NCI-H510A treated with DMSO at 0.1 percent for 48 hours (cell line): ENCODE measurements around the gene ANKRD65.
"Not testable (repeated sequence)": the region's sequence is repeated elsewhere in the genome, so short reads cannot be mapped to it uniquely, and the experiment has no call there.

Experiments
- DNase-seq: peaks from one replicate; lab custom pipeline; 2025; lab: John Stamatoyannopoulos, UW

Gene ANKRD65

DNA sequence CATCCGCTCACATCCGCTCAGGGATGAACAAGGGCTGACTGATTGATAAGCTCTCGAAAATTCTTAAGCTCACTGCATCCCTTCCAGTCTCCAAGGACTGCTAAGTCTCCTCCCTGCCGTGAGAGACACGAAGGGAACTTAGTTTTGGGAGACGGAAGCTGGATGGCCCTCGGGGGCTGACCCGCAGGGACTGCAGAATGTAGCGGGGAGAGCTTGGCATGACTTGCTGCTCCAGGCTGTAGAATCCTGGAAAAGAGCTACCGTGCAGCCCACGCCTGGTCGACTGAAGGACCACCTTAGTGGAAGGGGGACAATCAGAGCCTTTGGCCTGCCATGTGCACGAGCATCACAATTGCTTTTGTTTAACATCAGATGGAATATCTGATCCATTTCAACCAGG is 5.3 kb downstream of the ANKRD65 start:
- no peak for DNase-seq

GRCh38 chr1:1412311-1412902 is 8.7 kb downstream of the ANKRD65 start:
- not testable (repeated sequence) for DNase-seq

GRCh38 chr1:1411626-1412025 is 9.4 kb downstream of the ANKRD65 start:
- no peak for DNase-seq

GRCh38 chr1:1410238-1410637 is 10.8 kb downstream of the ANKRD65 start:
- not testable (repeated sequence) for DNase-seq

- peak; percentile 32 for DNase-seq
These were observed 13.3 kb downstream of the ANKRD65 start for GRCh38 chr1:1407636-1408318.

DNA sequence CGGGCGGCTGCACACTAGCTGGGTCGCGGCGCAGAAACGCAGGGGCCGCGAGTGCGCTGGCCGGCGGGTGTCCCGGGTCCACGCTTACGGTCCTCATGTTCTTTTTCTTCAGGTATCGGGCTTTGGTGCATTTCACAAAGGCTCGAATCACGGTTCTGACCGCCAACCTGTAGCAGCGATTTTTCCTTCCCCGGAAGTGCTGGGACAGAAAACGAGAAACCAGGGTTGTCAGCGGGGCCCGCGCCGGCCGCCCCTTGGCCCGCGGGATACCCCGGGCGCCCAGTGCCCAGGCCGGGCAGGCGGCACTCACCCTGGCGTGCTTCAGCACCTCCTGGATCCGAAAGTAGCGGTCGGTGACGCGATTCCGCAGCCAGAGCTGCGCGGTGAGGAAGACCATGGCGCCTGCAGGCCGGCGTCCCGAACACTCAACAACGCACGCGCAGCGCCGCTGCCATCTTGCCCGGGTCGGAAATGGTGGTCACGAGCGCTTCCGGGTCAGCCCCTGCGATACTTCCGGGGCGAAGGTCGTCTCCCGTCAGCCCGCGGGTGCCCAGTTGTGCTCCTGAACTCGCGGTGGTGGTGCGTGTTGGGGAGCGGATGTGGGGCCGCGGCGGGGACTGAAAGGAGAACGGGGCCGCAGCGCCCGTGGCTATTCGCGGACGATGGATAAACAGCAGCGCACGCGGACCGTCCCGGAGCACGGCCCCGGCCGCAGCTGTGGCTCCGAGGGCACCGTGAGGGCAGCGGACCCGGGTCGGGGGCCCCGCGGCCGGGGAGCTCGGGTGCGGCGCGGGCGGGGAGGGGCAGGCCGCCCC is 14.0 kb downstream of the ANKRD65 start, which contains the start of gene MRPL20:
Gene MRPL20 (minus strand): TSS at position 473 of the 815 bp plus-strand sequence. CDS start 76 bp downstream, at position 397.
- DNase-seq = peak; percentile 100

GRCh38 chr1:1406101-1406820 is 14.8 kb downstream of the ANKRD65 start:
- DNase-seq = peak; percentile 56

DNA sequence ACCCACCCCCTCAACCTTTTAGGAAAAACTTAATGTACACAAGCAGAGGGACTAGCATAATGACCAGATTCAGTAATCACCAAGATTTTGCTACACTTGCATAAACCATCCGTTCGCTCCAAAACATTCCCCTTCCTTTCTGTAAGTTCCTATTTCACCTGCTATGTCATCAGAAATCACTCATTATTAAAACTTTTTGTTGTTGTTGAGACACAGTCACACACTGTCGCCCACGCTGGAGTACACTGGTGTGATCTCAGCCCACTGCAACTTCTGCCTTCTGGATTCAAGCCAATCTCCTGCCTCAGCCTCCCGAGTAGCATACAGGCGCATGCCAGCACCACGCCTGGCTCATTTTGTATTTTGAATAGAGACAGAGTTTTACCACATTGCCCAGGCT is 17.4 kb downstream of the ANKRD65 start:
- no peak for DNase-seq

DNA sequence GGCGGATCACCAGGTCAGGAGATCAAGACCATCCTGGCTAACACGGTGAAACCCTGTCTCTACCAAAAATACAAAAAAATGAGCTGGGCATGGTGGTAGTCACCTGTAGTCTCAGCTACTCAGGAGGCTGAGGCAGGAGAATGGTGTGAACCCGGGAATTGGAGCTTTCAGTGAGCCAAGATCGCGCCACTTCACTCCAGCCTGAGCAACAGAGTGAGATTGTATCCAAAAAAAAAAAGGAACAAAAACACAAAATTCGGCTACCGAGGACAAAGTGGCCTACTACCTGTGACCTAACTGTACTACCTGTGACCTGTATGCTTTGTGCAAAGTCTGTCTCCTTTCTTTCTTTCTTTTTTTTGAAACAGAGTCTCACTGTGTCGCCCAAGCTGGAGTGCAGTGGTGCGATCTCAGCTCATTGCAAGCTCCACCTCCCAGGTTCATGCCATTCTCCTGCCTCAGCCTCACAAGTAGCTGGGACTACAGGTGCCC is 18.1 kb downstream of the ANKRD65 start:
- not testable (repeated sequence) for DNase-seq

DNA sequence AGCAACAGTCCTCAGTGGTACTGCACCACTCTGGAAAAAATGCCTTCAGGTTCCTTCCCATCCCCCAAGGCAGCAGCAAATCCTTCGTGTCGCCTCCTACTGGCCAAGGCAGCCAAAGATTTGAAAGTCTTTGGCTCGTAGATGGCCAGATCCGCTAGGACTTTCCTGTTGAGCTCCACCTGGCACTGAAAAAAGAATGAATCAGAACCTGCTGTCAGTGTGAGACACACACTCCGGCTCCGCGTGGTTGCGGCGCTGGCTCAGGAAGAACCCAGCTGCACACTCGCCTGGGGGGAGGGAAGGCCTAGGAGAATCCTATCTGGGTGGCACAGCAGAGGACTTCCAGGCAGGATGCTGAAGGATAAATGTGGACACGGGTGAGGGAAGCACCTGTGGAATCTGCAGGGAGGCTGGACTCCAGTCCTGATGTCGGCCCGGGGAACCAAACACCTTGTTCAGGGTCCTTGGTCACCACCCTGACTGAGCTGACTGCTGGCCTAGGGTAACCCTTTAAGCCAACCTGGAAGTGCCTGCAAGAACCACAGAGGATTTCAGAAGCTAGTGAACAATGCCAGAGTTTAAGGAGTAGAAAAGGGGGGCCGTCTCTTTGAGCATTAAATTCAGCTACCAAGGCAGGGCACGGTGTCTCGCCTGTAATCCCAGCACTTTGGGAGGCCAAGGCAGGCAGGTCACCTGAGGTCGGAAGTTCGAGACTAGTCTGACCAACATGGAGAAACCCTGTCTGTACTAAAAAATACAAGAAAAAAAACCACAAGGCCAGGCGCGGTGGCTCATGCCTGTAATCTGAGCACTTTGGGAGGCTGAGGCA is 18.8 kb downstream of the ANKRD65 start:
- DNase-seq = peak; percentile 85

- no peak for DNase-seq
These were observed 19.5 kb downstream of the ANKRD65 start for GRCh38 chr1:1401457-1402010.

DNA sequence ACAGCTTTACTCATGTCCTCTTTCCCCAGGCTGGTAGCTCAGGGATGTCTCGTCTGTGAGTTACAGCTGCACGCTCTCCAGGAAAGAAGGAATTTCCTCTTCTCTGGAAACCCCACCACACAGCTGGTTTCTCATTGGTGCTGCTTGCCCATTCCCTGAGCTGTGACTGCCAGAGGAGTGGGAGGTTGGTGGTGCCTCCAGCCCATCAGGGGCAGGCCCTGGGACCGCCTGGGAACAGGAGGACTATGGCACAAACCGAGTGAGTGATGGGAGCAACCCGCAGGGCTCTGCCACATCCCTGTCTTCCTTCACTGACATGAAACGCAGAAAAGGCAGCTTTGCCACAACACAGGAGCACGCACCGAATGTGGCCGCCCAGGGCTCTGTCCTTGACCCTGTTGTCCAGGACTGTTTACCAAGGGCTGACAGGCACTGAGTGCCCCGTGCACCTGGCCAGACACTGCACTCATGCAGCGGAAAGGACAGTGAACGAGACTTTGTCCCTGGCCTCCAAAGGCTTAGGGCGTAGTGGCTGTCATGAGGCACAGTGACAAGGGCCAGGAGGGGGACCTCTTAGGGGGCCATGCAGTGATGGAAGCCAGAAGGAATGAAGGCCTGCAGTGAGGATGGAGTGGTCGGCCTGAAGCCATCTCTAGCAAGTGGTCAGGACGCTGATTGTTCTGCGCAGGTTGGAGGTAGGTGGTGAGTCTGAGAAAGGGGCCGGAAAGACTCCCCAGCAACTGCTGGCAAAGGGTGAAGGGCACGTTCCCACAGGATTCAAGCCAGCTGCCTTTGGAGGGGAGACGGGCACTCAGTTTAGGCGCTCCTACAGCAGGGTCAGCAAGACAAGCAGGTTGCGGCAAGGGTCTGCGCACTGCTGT is 20.3 kb downstream of the ANKRD65 start:
- no peak for DNase-seq

- DNase-seq = peak; percentile 77
These were observed 21.1 kb downstream of the ANKRD65 start for GRCh38 chr1:1399872-1400575.

GRCh38 chr1:1399187-1399871 is 21.7 kb downstream of the ANKRD65 start, which contains the start of gene CCNL2:
Gene CCNL2, minus strand, starts transcription at chr1:1399335. Its CDS starts 29 bp downstream, at chr1:1399306.
- peak; percentile 100 for DNase-seq

DNA sequence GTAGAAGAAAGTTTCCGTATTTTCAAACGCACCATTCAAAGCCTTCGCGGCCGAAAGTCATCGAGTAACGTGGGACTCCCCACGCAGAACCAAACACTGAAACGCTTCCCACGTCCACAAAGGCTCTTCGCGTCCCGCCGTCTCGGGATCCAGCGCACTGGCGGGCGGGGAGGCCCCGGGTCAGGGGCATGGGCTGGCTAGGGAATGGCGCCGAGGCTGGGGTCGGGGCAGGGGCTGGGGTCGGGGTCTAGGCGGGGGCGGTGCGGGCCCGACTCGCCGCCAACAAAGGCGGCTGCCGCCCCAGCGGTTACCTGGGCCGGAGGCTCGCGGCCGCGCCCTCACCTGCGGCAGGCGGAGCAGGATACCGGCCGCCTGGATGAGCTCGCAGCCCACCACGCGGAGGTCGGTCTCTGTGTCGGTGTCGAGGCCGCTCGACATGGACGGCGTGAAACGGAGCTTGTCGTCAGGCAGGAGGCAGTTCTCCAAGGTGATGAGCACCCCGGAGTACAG is 22.3 kb downstream of the ANKRD65 start:
- DNase-seq = no peak

DNA sequence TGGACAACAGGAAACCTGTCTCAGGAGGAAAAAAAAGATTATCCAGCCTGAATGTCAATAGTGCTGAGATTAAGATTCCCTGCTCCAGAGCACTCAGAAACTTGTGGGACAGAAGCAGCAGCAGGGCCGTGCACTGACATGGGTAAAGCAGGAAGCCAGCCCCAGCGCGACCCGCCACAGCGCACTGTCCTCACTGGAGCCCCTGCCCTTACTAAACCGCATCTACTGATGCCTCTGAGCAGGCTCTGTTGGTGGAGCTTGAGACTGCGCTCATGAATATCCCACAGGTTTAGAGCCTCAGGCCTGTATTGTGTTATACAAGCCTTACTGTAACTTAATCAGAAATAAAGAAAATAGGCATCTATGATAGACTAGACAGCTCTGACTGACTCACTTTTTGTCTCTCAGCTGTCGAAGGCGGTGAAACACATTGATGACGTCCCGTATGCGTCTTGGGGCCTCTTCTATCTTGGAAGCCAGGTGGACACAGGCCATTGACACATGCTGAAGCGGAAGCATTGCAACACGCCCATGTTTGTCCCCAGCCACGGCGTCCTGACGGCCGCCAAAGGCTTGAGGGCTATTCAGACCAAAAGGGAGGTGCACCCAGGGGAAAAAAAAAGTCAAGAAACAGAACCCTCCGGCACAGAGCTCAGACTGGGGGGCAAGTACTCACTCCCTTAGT is 23.1 kb downstream of the ANKRD65 start:
- peak; percentile 29 for DNase-seq

- DNase-seq = no peak
These were observed 25.9 kb downstream of the ANKRD65 start for GRCh38 chr1:1395166-1395565.

DNA sequence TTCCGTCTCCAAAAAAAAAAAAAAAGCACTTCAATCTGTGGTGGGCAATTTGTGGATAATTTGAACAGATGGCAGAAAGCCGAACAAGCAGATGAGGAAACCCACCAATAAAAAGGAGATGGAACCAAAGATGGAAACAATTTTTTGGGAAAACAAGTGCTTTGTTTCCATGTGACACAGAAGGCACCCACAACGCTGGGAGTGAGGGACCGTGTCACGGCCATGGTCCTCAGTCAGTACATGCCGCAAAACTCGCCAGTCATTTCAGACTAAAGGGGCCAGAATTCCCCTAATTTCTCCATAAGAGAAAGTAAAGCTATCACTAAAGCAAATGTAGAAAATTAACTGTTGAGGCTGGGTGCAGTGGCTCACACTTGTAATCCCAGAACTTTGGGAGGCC is 27.0 kb downstream of the ANKRD65 start:
- DNase-seq = no peak
